ENCODE measurements around the gene SUN1. TPM values are rescaled to one million over a fixed set of nuclear protein-coding genes. Genes with fewer than 3 reads are reported as not detected.

SUN1 gene
- total and polyA plus RNA-seq, 7 donors = 23.4 to 130 (median 108) TPM

DNA sequence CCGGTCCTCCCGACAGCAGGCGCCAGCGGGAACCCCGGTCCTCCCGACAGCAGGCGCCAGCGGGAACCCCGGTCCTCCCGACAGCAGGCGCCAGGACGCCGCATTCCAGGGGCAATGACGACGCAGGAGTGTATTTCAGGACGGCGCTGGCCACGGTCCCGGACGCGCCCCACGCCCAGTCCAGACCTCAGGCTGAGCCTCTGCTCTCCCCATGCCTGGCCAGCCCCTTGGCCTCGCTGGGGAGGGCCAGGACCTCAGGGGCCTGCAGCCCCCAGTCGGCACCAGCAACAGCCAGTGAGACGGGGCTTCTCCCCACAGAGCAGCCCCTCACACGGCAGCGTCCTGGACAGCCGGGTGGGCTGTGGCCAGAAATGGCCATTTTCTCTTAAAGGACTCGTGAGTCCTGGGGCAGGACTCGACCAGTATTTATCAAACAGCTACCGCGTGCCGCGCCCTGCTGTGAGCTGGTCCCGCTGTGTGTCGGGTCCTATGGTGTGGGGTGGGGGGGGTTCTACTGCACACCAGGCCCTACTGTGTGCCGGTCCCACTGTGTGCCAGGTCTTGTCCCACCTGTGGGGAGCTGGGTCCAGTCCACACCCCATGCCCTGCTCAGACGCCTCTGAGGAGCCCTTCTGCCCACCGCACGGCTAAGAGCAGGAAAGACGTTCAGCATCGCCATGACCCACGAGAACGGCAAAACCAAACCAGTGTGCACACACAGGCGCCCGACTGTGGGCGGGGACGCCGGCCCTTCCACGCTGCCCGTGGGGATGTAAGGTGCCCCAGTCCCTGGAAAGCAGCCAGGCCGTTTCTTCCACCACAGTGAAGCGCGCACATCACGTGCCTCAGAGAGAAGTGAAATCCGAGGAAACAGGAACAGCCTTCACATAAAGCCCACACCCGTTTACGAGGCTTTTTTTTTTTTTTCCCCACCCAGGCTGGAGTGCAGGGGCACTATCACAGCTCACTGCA, 77.4 kb downstream of the SUN1 start:
- Histone ChIP-seq H3K36me3 (peaks cover 0 to 2% (median 0%) of the 10 kb centered on the region in 4 donors), H3K27me3 (no peaks in the 10 kb centered on the region), H3K9me3 (no peaks in the 10 kb centered on the region), H3K27ac (peak overlapping the region; percentile 18 to 69 (median 62)), H3K4me1 (peaks cover 0 to 21% (median 8%) of the 10 kb centered on the region in 4 donors), H3K4me3 (peak overlapping the region in 3 of 4 donors; percentile 20 to 41 (median 35))
- TF ChIP-seq POLR2A (IDR thresholded peaks at IDR 0.05) (no peak), POLR2AphosphoS5 (IDR thresholded peaks at IDR 0.05) (peak in 2 of 4 donors; percentile 15 to 19)
- WGBS, 2 donors = 8 to 24% methylated on average over 56 to 57 of the region's 58 CpGs
- peak; percentile 87 for DNase-seq
- intact Hi-C loops (cut with DNase I) = no loop called here

DNA sequence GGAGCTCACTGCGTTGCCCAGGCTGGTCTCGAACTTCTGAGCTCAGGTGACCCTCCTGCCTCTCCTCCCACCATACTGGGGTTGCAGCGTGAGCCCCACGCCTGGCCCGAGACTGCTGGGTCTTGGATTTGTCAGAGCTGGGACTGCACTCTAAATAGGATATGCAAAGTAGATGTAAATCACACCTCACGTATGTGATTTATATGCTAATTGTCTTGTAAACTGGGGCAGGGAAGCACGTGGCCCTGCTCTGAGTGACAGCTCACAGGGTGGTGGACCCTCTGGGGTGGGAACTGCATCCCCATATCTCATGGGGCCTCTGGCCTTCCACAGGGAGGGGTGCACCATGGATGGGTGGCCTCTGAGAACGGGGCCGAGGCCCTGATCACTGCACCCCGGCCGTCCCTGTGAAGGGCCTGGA, 78.2 kb downstream of the SUN1 start:
- no peaks in the 10 kb centered on the region for H3K9me3 ChIP-seq
- H3K4me1 ChIP-seq = peaks cover 0 to 19% (median 8%) of the 10 kb centered on the region in 4 donors
- no peak for DNase-seq
- WGBS, 2 donors = 71 to 80% methylated on average over 11 of the region's 11 CpGs
- H3K27ac ChIP-seq = peak overlapping the region in 1 of 4 donors; percentile 69
- intact Hi-C loops (cut with DNase I) = no loop called here
- H3K4me3 ChIP-seq = no peak overlapping the region
- H3K27me3 ChIP-seq = no peaks in the 10 kb centered on the region
- H3K36me3 ChIP-seq = no peaks in the 10 kb centered on the region
- TF ChIP-seq, protein P1, sequence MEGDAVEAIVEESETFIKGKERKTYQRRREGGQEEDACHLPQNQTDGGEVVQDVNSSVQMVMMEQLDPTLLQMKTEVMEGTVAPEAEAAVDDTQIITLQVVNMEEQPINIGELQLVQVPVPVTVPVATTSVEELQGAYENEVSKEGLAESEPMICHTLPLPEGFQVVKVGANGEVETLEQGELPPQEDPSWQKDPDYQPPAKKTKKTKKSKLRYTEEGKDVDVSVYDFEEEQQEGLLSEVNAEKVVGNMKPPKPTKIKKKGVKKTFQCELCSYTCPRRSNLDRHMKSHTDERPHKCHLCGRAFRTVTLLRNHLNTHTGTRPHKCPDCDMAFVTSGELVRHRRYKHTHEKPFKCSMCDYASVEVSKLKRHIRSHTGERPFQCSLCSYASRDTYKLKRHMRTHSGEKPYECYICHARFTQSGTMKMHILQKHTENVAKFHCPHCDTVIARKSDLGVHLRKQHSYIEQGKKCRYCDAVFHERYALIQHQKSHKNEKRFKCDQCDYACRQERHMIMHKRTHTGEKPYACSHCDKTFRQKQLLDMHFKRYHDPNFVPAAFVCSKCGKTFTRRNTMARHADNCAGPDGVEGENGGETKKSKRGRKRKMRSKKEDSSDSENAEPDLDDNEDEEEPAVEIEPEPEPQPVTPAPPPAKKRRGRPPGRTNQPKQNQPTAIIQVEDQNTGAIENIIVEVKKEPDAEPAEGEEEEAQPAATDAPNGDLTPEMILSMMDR (IDR thresholded peaks at IDR 0.05) = no peak
- TF ChIP-seq POLR2AphosphoS5 (IDR thresholded peaks at IDR 0.05) = no peak
- no peak for TF ChIP-seq EP300 (IDR thresholded peaks at IDR 0.05)
- no peak for TF ChIP-seq POLR2A (IDR thresholded peaks at IDR 0.05)

DNA sequence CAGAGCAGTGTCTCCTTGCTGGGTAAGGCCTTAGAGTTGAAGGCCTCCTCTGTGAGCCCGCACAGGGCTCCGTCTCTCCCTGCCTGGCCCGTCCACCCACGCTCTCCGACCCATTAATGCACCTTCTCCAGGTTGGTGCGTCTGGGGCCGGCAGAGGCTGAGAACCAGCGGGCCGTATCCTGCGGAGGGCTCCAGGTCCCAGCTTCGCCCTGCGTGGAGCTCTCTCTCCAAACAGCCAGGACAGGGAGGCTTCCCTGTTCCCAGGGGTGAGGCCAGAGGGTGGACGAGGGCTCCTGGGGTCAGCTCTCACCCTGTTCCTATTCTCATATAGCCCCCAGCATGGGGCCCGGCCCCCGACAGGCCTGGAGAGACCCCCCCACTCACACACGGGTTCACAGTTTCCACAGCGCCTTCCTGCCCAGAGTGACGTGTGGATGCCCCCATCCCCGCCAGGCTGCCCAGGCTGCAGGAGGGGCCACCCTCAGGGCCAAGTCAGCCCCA, 78.7 kb downstream of the SUN1 start:
- Histone ChIP-seq H3K4me3 (no peak overlapping the region), H3K9me3 (no peaks in the 10 kb centered on the region), H3K4me1 (peaks cover 0 to 19% (median 8%) of the 10 kb centered on the region in 4 donors), H3K27me3 (no peaks in the 10 kb centered on the region), H3K27ac (no peak overlapping the region), H3K36me3 (no peaks in the 10 kb centered on the region)
- intact Hi-C loops (cut with DNase I) = no loop called here
- DNase-seq = no peak
- 85 to 89% methylated on average over 19 of the region's 19 CpGs for WGBS, 2 donors
- no peak for TF ChIP-seq POLR2AphosphoS5 (IDR thresholded peaks at IDR 0.05)
- no peak for TF ChIP-seq EP300 (IDR thresholded peaks at IDR 0.05)

DNA sequence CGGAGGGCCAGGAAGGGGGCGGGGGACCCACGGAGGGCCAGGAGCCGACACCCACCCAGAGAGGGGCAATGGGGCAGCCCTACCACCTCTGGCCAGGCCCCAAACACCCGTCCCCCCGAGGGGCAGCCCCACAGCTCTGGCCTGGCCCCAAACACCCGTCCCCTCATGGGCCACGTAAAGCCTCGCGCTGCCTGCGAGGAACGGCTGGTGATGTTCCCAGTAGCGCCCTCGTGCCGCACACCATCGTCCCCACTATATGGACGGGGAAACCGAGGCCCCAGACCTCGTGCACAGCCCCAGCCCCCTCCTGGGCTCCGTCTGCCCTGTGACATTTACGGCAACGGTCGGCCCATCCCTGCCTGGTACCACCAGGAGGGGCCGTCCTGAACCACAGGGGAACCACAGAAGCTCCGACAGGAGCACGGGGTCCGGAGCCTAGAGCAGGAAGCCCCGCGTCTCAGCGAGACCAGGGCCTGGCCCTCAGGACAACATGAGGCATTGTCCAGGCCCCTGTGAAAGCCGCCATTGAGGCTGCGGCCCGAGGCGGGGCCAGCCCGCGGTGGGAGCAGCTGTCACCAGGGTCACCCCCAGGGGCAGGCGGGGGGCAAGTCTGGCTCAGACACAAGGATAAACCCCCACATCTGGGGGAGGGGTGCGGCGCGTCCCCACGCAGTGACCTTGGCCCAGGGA, 79.7 kb downstream of the SUN1 start:
- no peak for DNase-seq
- intact Hi-C loops (cut with DNase I) = no loop called here
- 82 to 87% methylated on average over 41 of the region's 41 CpGs for WGBS, 2 donors
- H3K27me3 ChIP-seq = no peaks in the 10 kb centered on the region
- peaks cover 0 to 27% (median 15%) of the 10 kb centered on the region in 4 donors for H3K4me1 ChIP-seq
- H3K36me3 ChIP-seq = no peaks in the 10 kb centered on the region
- H3K9me3 ChIP-seq = no peaks in the 10 kb centered on the region
- TF ChIP-seq, protein P1 (IDR thresholded peaks at IDR 0.05) = no peak
- TF ChIP-seq EP300 (IDR thresholded peaks at IDR 0.05) (no peak), POLR2AphosphoS5 (IDR thresholded peaks at IDR 0.05) (no peak), POLR2A (IDR thresholded peaks at IDR 0.05) (no peak)
- H3K4me3 ChIP-seq = no peak overlapping the region
- no peak overlapping the region for H3K27ac ChIP-seq

DNA sequence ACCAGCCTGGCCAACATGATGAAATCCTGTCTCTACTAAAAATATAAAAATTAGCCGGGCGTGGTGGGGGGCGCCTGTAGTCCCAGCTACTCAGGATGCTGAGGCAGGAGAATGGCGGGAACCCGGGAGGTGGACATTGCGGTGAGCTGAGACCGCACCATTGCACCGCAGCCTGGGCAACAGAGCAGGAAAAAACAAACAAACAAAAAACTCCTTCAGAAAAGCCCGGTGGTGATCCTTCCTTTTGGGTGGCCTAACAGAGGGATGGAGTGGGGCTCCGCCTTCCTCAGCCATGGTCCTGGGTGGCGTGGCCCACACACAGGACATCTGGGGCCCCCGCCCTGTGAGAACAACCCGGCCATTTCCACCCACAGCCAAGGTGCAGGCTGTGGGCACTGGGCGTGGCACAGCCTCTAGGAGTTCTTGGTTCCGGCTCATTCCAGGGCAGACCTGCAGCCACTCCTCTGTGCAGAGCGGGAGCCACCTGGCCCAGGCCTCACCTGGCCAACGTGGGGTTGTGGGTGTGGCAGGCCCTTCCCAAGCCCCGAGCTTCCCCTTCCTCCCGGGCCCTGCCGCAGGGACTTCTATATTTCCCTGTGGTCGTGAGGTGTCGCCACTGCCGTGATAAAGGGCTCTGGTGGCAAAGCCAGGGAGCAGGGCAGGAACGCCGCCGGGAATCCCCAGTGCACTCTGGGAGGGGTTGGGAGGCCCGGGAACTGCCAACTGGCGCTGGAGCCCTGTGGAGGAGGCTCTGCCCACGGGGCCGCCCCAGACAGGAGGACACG, 81.7 kb downstream of the SUN1 start:
- DNase-seq = peak; percentile 58
- Histone ChIP-seq H3K27ac (peak overlapping the region in 1 of 4 donors; percentile 5), H3K4me1 (peaks cover 0 to 27% (median 18%) of the 10 kb centered on the region in 4 donors), H3K4me3 (no peak overlapping the region), H3K9me3 (no peaks in the 10 kb centered on the region), H3K36me3 (peaks cover 0 to 2% (median 0%) of the 10 kb centered on the region in 4 donors), H3K27me3 (no peaks in the 10 kb centered on the region)
- TF ChIP-seq, protein P1 (IDR thresholded peaks at IDR 0.05) = no peak
- no peak for TF ChIP-seq EP300 (IDR thresholded peaks at IDR 0.05)
- no peak for TF ChIP-seq POLR2AphosphoS5 (IDR thresholded peaks at IDR 0.05)
- TF ChIP-seq POLR2A (IDR thresholded peaks at IDR 0.05) = peak in 1 of 2 donors; percentile 10
- intact Hi-C loops (cut with DNase I) = no loop called here
- 15 to 66% methylated on average over 31 of the region's 31 CpGs for WGBS, 2 donors
